Panc1 (cell line): Measurements from ENCODE around the gene C5orf63. TPM values are rescaled to one million over a fixed set of nuclear protein-coding genes. Genes with fewer than 3 reads are reported as not detected.
"Not testable (repeated sequence)": the region's sequence is repeated elsewhere in the genome, so short reads cannot be mapped to it uniquely, and the experiment has no call there.

Experiments used
- ATAC-seq: fragments of 200-7000 bp; cut with Tn5 transposase; 2 replicates; pipeline ENCODE4 v1.9.1; 2020; ENCODE audit warnings: mild to moderate bottlenecking, moderate library complexity
- BruUV-seq: library from RNA; stranded (reverse); fragments of 400-500 nt; replicated peaks from 2 replicates; lab custom pipeline; 2021; lab: Mats Ljungman, UMichigan
- CTCF ChIA-PET: fragments of 300-600 bp; sonication (Branson Sonifier 250); formaldehyde crosslinking; loops from one replicate; lab custom pipeline; 2022; ENCODE audit warnings: antibody characterized with exemption; lab: Charles Lee
- POLR2A ChIA-PET: fragments of 300-600 bp; sonication (Branson Sonifier 250); formaldehyde crosslinking; loops from one replicate; lab custom pipeline; 2022; ENCODE audit warnings: antibody characterized with exemption; lab: Charles Lee
- DNase-seq: peaks from one replicate; pipeline ENCODE4 v3.0.0-alpha.2; 2010; ENCODE audit warnings: low read depth, low spot score
- H3K27ac ChIP-seq: 2 replicates; pipeline ENCODE4 v1.5.1; 2011; ENCODE audit warnings: mild to moderate bottlenecking, low read length, inconsistent platforms
- H3K27me3 ChIP-seq: fragments of 200-500 bp; sonication (Bioruptor generic); 2 replicates; pipeline ENCODE4 v1.6.0; 2014; ENCODE audit warnings: low read length, inconsistent platforms; ENCODE audit not compliant: control insufficient read depth, insufficient read depth
- H3K36me3 ChIP-seq: fragments of 200-500 bp; sonication (Bioruptor generic); 2 replicates; pipeline ENCODE4 v1.5.1; 2014; ENCODE audit warnings: inconsistent platforms, mild to moderate bottlenecking, low read length, moderate library complexity; ENCODE audit not compliant: control insufficient read depth, insufficient read depth
- H3K4me1 ChIP-seq: 2 replicates; pipeline ENCODE4 v1.5.1; 2011; ENCODE audit warnings: inconsistent platforms, mild to moderate bottlenecking, low read length, moderate library complexity; ENCODE audit not compliant: control insufficient read depth, insufficient read depth
- H3K4me3 ChIP-seq, 2 experiments: 2 replicates each; pipeline ENCODE4 v1.5.1; 2011 to 2012; ENCODE audit warnings: low read depth in 2 of 2, low read length in 2 of 2, mild to moderate bottlenecking in 2 of 2, inconsistent platforms in 1 of 2, moderate library complexity in 1 of 2
- H3K9me3 ChIP-seq: fragments of 200-500 bp; sonication (Bioruptor generic); 2 replicates; pipeline ENCODE4 v1.5.1; 2014; ENCODE audit warnings: low read depth, mild to moderate bottlenecking, inconsistent platforms, low read length, moderate library complexity; ENCODE audit not compliant: control insufficient read depth, insufficient read depth
- CTCF ChIP-seq: fragments of 450-650 bp; IDR thresholded peaks from 2 replicates; pipeline ENCODE4 v1.5.1; 2017; ENCODE audit warnings: mild to moderate bottlenecking
- POLR2AphosphoS5 ChIP-seq: IDR thresholded peaks from 2 replicates; pipeline ENCODE4 v1.6.1; 2012; ENCODE audit warnings: mild to moderate bottlenecking, low read depth, low read length, moderate library complexity
- REST ChIP-seq, 2 experiments: IDR thresholded peaks; 2 replicates each; pipeline ENCODE4 v1.6.1; 2011 to 2012; ENCODE audit warnings: low read depth in 2 of 2, control low read depth in 1 of 2, low read length in 1 of 2, mild to moderate bottlenecking in 1 of 2, moderate library complexity in 1 of 2; ENCODE audit not compliant: insufficient read depth in 1 of 2
- SIN3A ChIP-seq: IDR thresholded peaks from 2 replicates; pipeline ENCODE4 v1.6.1; 2012; ENCODE audit warnings: low read depth, mild to moderate bottlenecking, low read length, moderate library complexity, borderline replicate concordance; ENCODE audit not compliant: insufficient read depth
- TCF7L2 ChIP-seq: IDR thresholded peaks from 2 replicates; pipeline ENCODE4 v1.6.1; 2011; ENCODE audit warnings: mild to moderate bottlenecking, low read depth, low read length, inconsistent platforms
- in situ Hi-C: cut with HindIII; loops from 2 replicates; pipeline ENCODE4 v1.10.0; 2016; ENCODE audit warnings: low sequenced_read_pairs, low pct_unique_long_range_greater_than_20kb
- intact Hi-C: fragments of 100-400 bp; cut with micrococcal nuclease; formaldehyde crosslinking; loops from one replicate; pipeline ENCODE4 v1.10.0; 2022; ENCODE audit not compliant: unreplicated experiment
- total RNA-seq: library from RNA; stranded (reverse); gene quantifications from one replicate; pipeline ENCODE4 v1.2.1, GENCODE V29; 2021; ENCODE audit not compliant: unreplicated experiment

The C5orf63 gene
- total RNA-seq, 1 experiment from 2014 or later, result 9.8 TPM

- TF ChIP-seq TCF7L2 (no peak), CTCF (no peak), REST (IDR thresholded peaks at IDR 0.05; ENCODE audit: insufficient read depth in 1 of 2, low read depth in 2 of 2, low read length in 1 of 2) (no peak), SIN3A (no peak), POLR2AphosphoS5 (no peak)
- ChIA-PET POLR2A (no interaction called here), CTCF (no interaction called here)
- ATAC-seq, result no peak
- no peak overlapping the region for H3K4me3 ChIP-seq
- H3K27ac ChIP-seq, result no peak overlapping the region
- no TSS peak for BruUV-seq
- H3K27me3 ChIP-seq, result no peaks in the 10 kb centered on the region
- in situ Hi-C loops, result no loop called here
- no peaks in the 10 kb centered on the region for H3K4me1 ChIP-seq
- no peaks in the 10 kb centered on the region for H3K9me3 ChIP-seq
- no peaks in the 10 kb centered on the region for H3K36me3 ChIP-seq
- DNase-seq, result no peak
- intact Hi-C loops, result no loop called here
Measured at GRCh38 chr5:127007522-127007921, 65.8 kb downstream of the C5orf63 start.

- ChIA-PET CTCF (no interaction called here), POLR2A (no interaction called here)
- DNase-seq (no peak), ATAC-seq (no peak)
- Histone ChIP-seq H3K9me3 (no peaks in the 10 kb centered on the region), H3K27ac (no peak overlapping the region), H3K4me3 (no peak overlapping the region), H3K27me3 (no peaks in the 10 kb centered on the region), H3K36me3 (no peaks in the 10 kb centered on the region), H3K4me1 (no peaks in the 10 kb centered on the region)
- in situ Hi-C loops (no loop called here), intact Hi-C loops (no loop called here)
- BruUV-seq, result no TSS peak
- TF ChIP-seq REST (IDR thresholded peaks at IDR 0.05; ENCODE audit: insufficient read depth in 1 of 2, low read depth in 2 of 2, low read length in 1 of 2) (no peak), CTCF (no peak), TCF7L2 (no peak), SIN3A (no peak), POLR2AphosphoS5 (no peak)
Measured at GRCh38 chr5:127006744-127007143, 66.6 kb downstream of the C5orf63 start.

- intact Hi-C loops, H3K9me3 ChIP-seq, POLR2A ChIA-PET, H3K27me3 ChIP-seq, H3K4me3 ChIP-seq, H3K27ac ChIP-seq, BruUV-seq, ATAC-seq, CTCF ChIA-PET, H3K4me1 ChIP-seq, H3K36me3 ChIP-seq, DNase-seq, in situ Hi-C loops: not testable (repeated sequence)
Measured at GRCh38 chr5:127005282-127005681, 68.0 kb downstream of the C5orf63 start.
